ENCODE data around the gene SLC43A1.
"Not testable (repeated sequence)": the region's sequence is repeated elsewhere in the genome, so short reads cannot be mapped to it uniquely, and the experiment has no call there.

Gene SLC43A1

GRCh38 chr11:57460022-57460757 lies 55.3 kb downstream of the SLC43A1 start, which contains the start of gene RTN4RL2:
TSS of gene RTN4RL2 (plus strand) at chr11:57460528. CDS start at chr11:57460866, 338 bp downstream.
- peak; percentile 24 for DNase-seq

- DNase-seq = no peak
These were observed 56.1 kb downstream of the SLC43A1 start for GRCh38 chr11:57459164-57460021.

GRCh38 chr11:57458410-57459163 lies 56.9 kb downstream of the SLC43A1 start:
- DNase-seq = no peak

- DNase-seq = no peak
These were observed 57.5 kb downstream of the SLC43A1 start for GRCh38 chr11:57458060-57458409.

GRCh38 chr11:57457643-57458023 lies 57.9 kb downstream of the SLC43A1 start:
- DNase-seq = no peak

GRCh38 chr11:57456960-57457642 lies 58.4 kb downstream of the SLC43A1 start:
- peak; percentile 58 for DNase-seq

- DNase-seq = no peak
These were observed 61.8 kb downstream of the SLC43A1 start for GRCh38 chr11:57453543-57454177.

GRCh38 chr11:57446055-57446454 lies 69.4 kb downstream of the SLC43A1 start:
- DNase-seq = no peak

- DNase-seq = not testable (repeated sequence)
These were observed 70.4 kb downstream of the SLC43A1 start for GRCh38 chr11:57445122-57445394.

- no peak for DNase-seq
These were observed 71.0 kb downstream of the SLC43A1 start for GRCh38 chr11:57444362-57445121.

GRCh38 chr11:57440744-57441414 lies 74.6 kb downstream of the SLC43A1 start:
- DNase-seq = no peak

GRCh38 chr11:57439786-57440185 lies 75.7 kb downstream of the SLC43A1 start:
- DNase-seq = no peak

GRCh38 chr11:57438345-57439285 lies 76.9 kb downstream of the SLC43A1 start:
- DNase-seq = no peak

GRCh38 chr11:57436031-57436430 lies 79.5 kb downstream of the SLC43A1 start:
- DNase-seq = no peak

GRCh38 chr11:57434640-57435546 lies 80.6 kb downstream of the SLC43A1 start:
- no peak for DNase-seq
